Transverse colon (tissue), 4 donors: ENCODE measurements around the gene CUTC. TPM values are rescaled to one million over a fixed set of nuclear protein-coding genes. Genes with fewer than 3 reads are reported as not detected.

Experiments
- DNase-seq: peaks from one replicate; pipeline ENCODE4 v3.0.0-alpha.2; 2019
- H3K27ac ChIP-seq, 4 donors: fragments of 200-600 bp; sonication (generic); 2 replicates each; pipeline ENCODE4 v1.5.1; 2016 to 2018; ENCODE audit warnings: inconsistent platforms in 4 of 4
- H3K27me3 ChIP-seq: fragments of 200-600 bp; sonication (generic); 2 replicates; pipeline ENCODE4 v1.5.1; 2017; ENCODE audit warnings: inconsistent platforms
- H3K36me3 ChIP-seq, 4 donors: fragments of 200-600 bp; sonication (generic); 2 replicates each; pipeline ENCODE4 v1.5.1; 2017 to 2019; ENCODE audit warnings: inconsistent platforms in 4 of 4
- H3K4me1 ChIP-seq, 4 donors: fragments of 200-600 bp; sonication (generic); 2 replicates each; pipeline ENCODE4 v1.5.1; 2017 to 2020; ENCODE audit warnings: inconsistent platforms in 4 of 4
- H3K4me3 ChIP-seq, 4 donors: fragments of 200-600 bp; sonication (generic); 1 replicate in 1 of 4; 2 replicates in 3 of 4; pipeline versions ENCODE4 v1.5.1 to v1.6.1; 2017 to 2019; ENCODE audit warnings: inconsistent platforms in 4 of 4
- H3K9me3 ChIP-seq, 2 donors: fragments of 200-600 bp; sonication (generic); 2 replicates each; pipeline ENCODE4 v1.5.1; 2017 to 2019; ENCODE audit warnings: inconsistent platforms in 2 of 2
- CTCF ChIP-seq, 5 experiments: fragments of 200-600 bp in 3 of 5; fragments of 450-650 bp in 2 of 5; sonication (generic) in 3 of 5; IDR thresholded peaks; 1 replicate in 2 of 5; 2 replicates in 3 of 5; pipeline ENCODE4 v1.5.1; 2016 to 2017; ENCODE audit warnings: antibody characterized with exemption in 5 of 5, inconsistent platforms in 3 of 5, mild to moderate bottlenecking in 2 of 5, moderate library complexity in 1 of 5
- EP300 ChIP-seq: sonication (generic); formaldehyde crosslinking; IDR thresholded peaks from one replicate; pipeline ENCODE4 v1.6.1; 2017; ENCODE audit warnings: antibody characterized with exemption, low read depth
- POLR2A ChIP-seq: fragments of 450-650 bp; IDR thresholded peaks from one replicate; pipeline ENCODE4 v1.6.1; 2016; ENCODE audit warnings: antibody characterized with exemption, mild to moderate bottlenecking, moderate library complexity
- POLR2AphosphoS5 ChIP-seq, 3 donors: sonication (generic); formaldehyde crosslinking; IDR thresholded peaks; one replicate each; pipeline ENCODE4 v1.6.1; 2016; ENCODE audit warnings: antibody characterized with exemption in 3 of 3
- WGBS, 2 donors: methylation state at CpG; one replicate each; pipeline ENCODE4 v1.1.5; 2018; ENCODE audit warnings: low coverage in 1 of 2; 5-methylcytosine and 5-hydroxymethylcytosine counted together
- in situ Hi-C, 4 donors: fragments of 200-750 bp; cut with MboI; loops; one replicate each; pipeline versions ENCODE4 v1.15.0 to v1.15.1; 2017; ENCODE audit warnings: low sequenced_read_pairs in 3 of 4, low pct_ligation_motif_present in 1 of 4, low pct_unique_long_range_greater_than_20kb in 1 of 4
- intact Hi-C: fragments of 100-400 bp; cut with DNase I; formaldehyde crosslinking; loops from one replicate; pipeline ENCODE4 v1.15.1; 2023; ENCODE audit warnings: low total_unique reads
- total RNA-seq, 4 donors: library from RNA; depleted of rRNA; stranded (reverse); fragments of >200 nt; gene quantifications; one replicate each; pipeline ENCODE4 v1.1.0, GENCODE V29; 2016

Gene CUTC
- total RNA-seq, 4 donors from 2014 or later: 6.7 to 27.9 (median 18.5) TPM

- DNase-seq: no peak
- intact Hi-C loops: no loop called here
- 91 to 99% methylated on average over 2 of the region's 2 CpGs for WGBS, 2 donors
- no peak overlapping the region for H3K4me3 ChIP-seq
- H3K27ac ChIP-seq: no peak overlapping the region
- peaks cover 0 to 7% (median 3%) of the 10 kb centered on the region in 4 donors for H3K4me1 ChIP-seq
- in situ Hi-C loops: no loop called here
- peaks cover 0 to 85% (median 37%) of the 10 kb centered on the region in 4 donors for H3K36me3 ChIP-seq
- TF ChIP-seq EP300 (no peak), CTCF (IDR thresholded peaks at IDR 0.05) (no peak), POLR2AphosphoS5 (IDR thresholded peaks at IDR 0.05) (no peak), POLR2A (no peak)
- H3K27me3 ChIP-seq: no peaks in the 10 kb centered on the region
- peaks cover 8 to 12% of the 10 kb centered on the region in 2 donors for H3K9me3 ChIP-seq
These were observed 8.2 kb downstream of the CUTC start for GRCh38 chr10:99740260-99740659.

- WGBS, 2 donors: 98 to 100% methylated on average over 3 of the region's 3 CpGs
- Histone ChIP-seq H3K36me3 (peaks cover 0 to 91% (median 41%) of the 10 kb centered on the region in 4 donors), H3K9me3 (peaks cover 8 to 12% of the 10 kb centered on the region in 2 donors), H3K27me3 (no peaks in the 10 kb centered on the region), H3K27ac (no peak overlapping the region), H3K4me1 (peaks cover 0 to 7% (median 3%) of the 10 kb centered on the region in 4 donors), H3K4me3 (no peak overlapping the region)
- TF ChIP-seq POLR2AphosphoS5 (IDR thresholded peaks at IDR 0.05) (no peak), CTCF (IDR thresholded peaks at IDR 0.05) (no peak), POLR2A (no peak), EP300 (no peak)
- in situ Hi-C loops: no loop called here
- no peak for DNase-seq
- intact Hi-C loops: no loop called here
These were observed 9.0 kb downstream of the CUTC start for GRCh38 chr10:99740933-99741559.

- peaks cover 0 to 94% (median 39%) of the 10 kb centered on the region in 4 donors for H3K36me3 ChIP-seq
- TF ChIP-seq POLR2AphosphoS5 (IDR thresholded peaks at IDR 0.05) (no peak), CTCF (IDR thresholded peaks at IDR 0.05) (no peak), POLR2A (no peak), EP300 (no peak)
- H3K27me3 ChIP-seq: no peaks in the 10 kb centered on the region
- DNase-seq: no peak
- no peak overlapping the region for H3K4me3 ChIP-seq
- in situ Hi-C loops (no loop called here), intact Hi-C loops (no loop called here)
- H3K27ac ChIP-seq: peak overlapping the region in 1 of 4 donors; percentile 9
- H3K9me3 ChIP-seq: peaks cover 8 to 12% of the 10 kb centered on the region in 2 donors
- H3K4me1 ChIP-seq: peaks cover 0 to 7% (median 3%) of the 10 kb centered on the region in 4 donors
These were observed 10.2 kb downstream of the CUTC start for GRCh38 chr10:99742254-99742653.

- 46 to 48% methylated on average over 2 of the region's 2 CpGs for WGBS, 2 donors
- H3K4me1 ChIP-seq: peaks cover 0 to 7% (median 3%) of the 10 kb centered on the region in 4 donors
- intact Hi-C loops: no loop called here
These were observed 10.7 kb downstream of the CUTC start for GRCh38 chr10:99742701-99743100.

More at GRCh38 chr10:99742701-99743100, 10.7 kb downstream of the CUTC start:
- peaks cover 0 to 95% (median 39%) of the 10 kb centered on the region in 4 donors for H3K36me3 ChIP-seq
- H3K27ac ChIP-seq: peak overlapping the region in 1 of 4 donors; percentile 9
- in situ Hi-C loops: no loop called here
- H3K27me3 ChIP-seq: no peaks in the 10 kb centered on the region
- no peak for DNase-seq
- no peak overlapping the region for H3K4me3 ChIP-seq
- H3K9me3 ChIP-seq: peaks cover 8 to 12% of the 10 kb centered on the region in 2 donors
- TF ChIP-seq POLR2AphosphoS5 (IDR thresholded peaks at IDR 0.05) (no peak), CTCF (IDR thresholded peaks at IDR 0.05) (no peak), EP300 (no peak), POLR2A (no peak)
